Panc1 (cell line): Measurements from ENCODE around the gene BBS9. TPM values are rescaled to one million over a fixed set of nuclear protein-coding genes. Genes with fewer than 3 reads are reported as not detected.

Source experiments
- ATAC-seq: fragments of 200-7000 bp; cut with Tn5 transposase; 2 replicates; pipeline ENCODE4 v1.9.1; 2020; ENCODE audit warnings: mild to moderate bottlenecking, moderate library complexity
- BruUV-seq: library from RNA; stranded (reverse); fragments of 400-500 nt; replicated peaks from 2 replicates; lab custom pipeline; 2021; lab: Mats Ljungman, UMichigan
- CTCF ChIA-PET: fragments of 300-600 bp; sonication (Branson Sonifier 250); formaldehyde crosslinking; loops from one replicate; lab custom pipeline; 2022; ENCODE audit warnings: antibody characterized with exemption; lab: Charles Lee
- POLR2A ChIA-PET: fragments of 300-600 bp; sonication (Branson Sonifier 250); formaldehyde crosslinking; loops from one replicate; lab custom pipeline; 2022; ENCODE audit warnings: antibody characterized with exemption; lab: Charles Lee
- DNase-seq: peaks from one replicate; pipeline ENCODE4 v3.0.0-alpha.2; 2010; ENCODE audit warnings: low read depth, low spot score
- H3K27ac ChIP-seq: 2 replicates; pipeline ENCODE4 v1.5.1; 2011; ENCODE audit warnings: mild to moderate bottlenecking, low read length, inconsistent platforms
- H3K27me3 ChIP-seq: fragments of 200-500 bp; sonication (Bioruptor generic); 2 replicates; pipeline ENCODE4 v1.6.0; 2014; ENCODE audit warnings: low read length, inconsistent platforms; ENCODE audit not compliant: control insufficient read depth, insufficient read depth
- H3K36me3 ChIP-seq: fragments of 200-500 bp; sonication (Bioruptor generic); 2 replicates; pipeline ENCODE4 v1.5.1; 2014; ENCODE audit warnings: inconsistent platforms, mild to moderate bottlenecking, low read length, moderate library complexity; ENCODE audit not compliant: control insufficient read depth, insufficient read depth
- H3K4me1 ChIP-seq: 2 replicates; pipeline ENCODE4 v1.5.1; 2011; ENCODE audit warnings: inconsistent platforms, mild to moderate bottlenecking, low read length, moderate library complexity; ENCODE audit not compliant: control insufficient read depth, insufficient read depth
- H3K4me3 ChIP-seq, 2 experiments: 2 replicates each; pipeline ENCODE4 v1.5.1; 2011 to 2012; ENCODE audit warnings: low read depth in 2 of 2, low read length in 2 of 2, mild to moderate bottlenecking in 2 of 2, inconsistent platforms in 1 of 2, moderate library complexity in 1 of 2
- H3K9me3 ChIP-seq: fragments of 200-500 bp; sonication (Bioruptor generic); 2 replicates; pipeline ENCODE4 v1.5.1; 2014; ENCODE audit warnings: low read depth, mild to moderate bottlenecking, inconsistent platforms, low read length, moderate library complexity; ENCODE audit not compliant: control insufficient read depth, insufficient read depth
- CTCF ChIP-seq: fragments of 450-650 bp; IDR thresholded peaks from 2 replicates; pipeline ENCODE4 v1.5.1; 2017; ENCODE audit warnings: mild to moderate bottlenecking
- POLR2AphosphoS5 ChIP-seq: IDR thresholded peaks from 2 replicates; pipeline ENCODE4 v1.6.1; 2012; ENCODE audit warnings: mild to moderate bottlenecking, low read depth, low read length, moderate library complexity
- REST ChIP-seq, 2 experiments: IDR thresholded peaks; 2 replicates each; pipeline ENCODE4 v1.6.1; 2011 to 2012; ENCODE audit warnings: low read depth in 2 of 2, control low read depth in 1 of 2, low read length in 1 of 2, mild to moderate bottlenecking in 1 of 2, moderate library complexity in 1 of 2; ENCODE audit not compliant: insufficient read depth in 1 of 2
- SIN3A ChIP-seq: IDR thresholded peaks from 2 replicates; pipeline ENCODE4 v1.6.1; 2012; ENCODE audit warnings: low read depth, mild to moderate bottlenecking, low read length, moderate library complexity, borderline replicate concordance; ENCODE audit not compliant: insufficient read depth
- TCF7L2 ChIP-seq: IDR thresholded peaks from 2 replicates; pipeline ENCODE4 v1.6.1; 2011; ENCODE audit warnings: mild to moderate bottlenecking, low read depth, low read length, inconsistent platforms
- in situ Hi-C: cut with HindIII; loops from 2 replicates; pipeline ENCODE4 v1.10.0; 2016; ENCODE audit warnings: low sequenced_read_pairs, low pct_unique_long_range_greater_than_20kb
- intact Hi-C: fragments of 100-400 bp; cut with micrococcal nuclease; formaldehyde crosslinking; loops from one replicate; pipeline ENCODE4 v1.10.0; 2022; ENCODE audit not compliant: unreplicated experiment
- total RNA-seq: library from RNA; stranded (reverse); gene quantifications from one replicate; pipeline ENCODE4 v1.2.1, GENCODE V29; 2021; ENCODE audit not compliant: unreplicated experiment

Gene BBS9
- total RNA-seq, 1 experiment from 2014 or later: 6.9 TPM

- TF ChIP-seq POLR2AphosphoS5 (no peak), CTCF (no peak), TCF7L2 (no peak), REST (IDR thresholded peaks at IDR 0.05; ENCODE audit: insufficient read depth in 1 of 2, low read depth in 2 of 2, low read length in 1 of 2) (no peak), SIN3A (no peak)
- DNase-seq (no peak), ATAC-seq (no peak)
- Histone ChIP-seq H3K4me1 (no peaks in the 10 kb centered on the region), H3K36me3 (no peaks in the 10 kb centered on the region), H3K27me3 (no peaks in the 10 kb centered on the region; the same call in 1 of the 2 replicates), H3K27ac (no peak overlapping the region), H3K9me3 (no peaks in the 10 kb centered on the region), H3K4me3 (no peak overlapping the region)
- no TSS peak for BruUV-seq
- ChIA-PET POLR2A (no interaction called here), CTCF (no interaction called here)
- in situ Hi-C loops (no loop called here), intact Hi-C loops (no loop called here)
Measured at GRCh38 chr7:33350577-33350976, 221.2 kb downstream of the BBS9 start.

GRCh38 chr7:33351709-33352108 is 222.3 kb downstream of the BBS9 start:
- no TSS peak for BruUV-seq
- no peak for ATAC-seq
- no peak overlapping the region for H3K27ac ChIP-seq
- DNase-seq: no peak
- in situ Hi-C loops (no loop called here), intact Hi-C loops (no loop called here)
- H3K36me3 ChIP-seq: no peaks in the 10 kb centered on the region
- TF ChIP-seq POLR2AphosphoS5: no peak
- no peak for TF ChIP-seq CTCF
- TF ChIP-seq SIN3A: no peak
- TF ChIP-seq TCF7L2: no peak
- TF ChIP-seq REST (IDR thresholded peaks at IDR 0.05; ENCODE audit: insufficient read depth in 1 of 2, low read depth in 2 of 2, low read length in 1 of 2): no peak
- ChIA-PET CTCF (no interaction called here), POLR2A (no interaction called here)
- H3K27me3 ChIP-seq: no peaks in the 10 kb centered on the region; the same call in 1 of the 2 replicates
- no peaks in the 10 kb centered on the region for H3K4me1 ChIP-seq
- no peak overlapping the region for H3K4me3 ChIP-seq
- H3K9me3 ChIP-seq: no peaks in the 10 kb centered on the region
